HepG2 (cell line): ENCODE data around the gene KDM4B.

Experiments used
- CTCF ChIP-seq: sonication (generic); formaldehyde crosslinking; IDR thresholded peaks from 2 replicates; pipeline ENCODE4 v1.5.0; 2020; ENCODE audit warnings: mild to moderate bottlenecking, missing genetic modification reagents, moderate library complexity
- HDAC6 ChIP-seq: fragments of 200-600 bp; sonication (generic); IDR thresholded peaks from 2 replicates; pipeline ENCODE4 v1.7.0; 2017; ENCODE audit warnings: mild to moderate bottlenecking, antibody characterized with exemption, low read length, low read depth
- HNRNPH1 ChIP-seq: fragments of 200-400 bp; formaldehyde crosslinking; optimal IDR thresholded peaks from 2 replicates; pipeline ENCODE3; 2017; ENCODE audit warnings: mild to moderate bottlenecking, low read depth, low read length
- ZC3H4 ChIP-seq: sonication (generic); formaldehyde crosslinking; IDR thresholded peaks from 2 replicates; pipeline ENCODE4 v1.4.0; 2020; ENCODE audit warnings: missing genetic modification reagents, borderline replicate concordance

GRCh38 chr19:5139583-5140325, 170.8 kb downstream of the KDM4B start:
- TF ChIP-seq HNRNPH1, result no peak
- TF ChIP-seq ZC3H4 (CRISPR knock-in tag), result no peak
- TF ChIP-seq HDAC6, result no peak
- TF ChIP-seq CTCF (CRISPR knock-in tag), result no peak
